NAMALWA (cell line): Measurements from ENCODE around the gene GSE1.
A peak's percentile ranks its signal among the peaks of the same experiment; 100 is the strongest.
"Not testable (repeated sequence)": the region's sequence is repeated elsewhere in the genome, so short reads cannot be mapped to it uniquely, and the experiment has no call there.

ENCODE experiments used
- DNase-seq: peaks from one replicate; pipeline ENCODE4 v3.0.0-alpha.2; 2015; ENCODE audit warnings: low spot score

The GSE1 gene

GRCh38 chr16:85589688-85590505 lies 23.2 kb upstream of the GSE1 start:
- no peak for DNase-seq

GRCh38 chr16:85590506-85590832 lies 22.7 kb upstream of the GSE1 start:
- no peak for DNase-seq

GRCh38 chr16:85591381-85591780 lies 21.7 kb upstream of the GSE1 start:
- DNase-seq, result no peak

- not testable (repeated sequence) for DNase-seq
Observed at GRCh38 chr16:85592277-85592676, 20.8 kb upstream of the GSE1 start.

GRCh38 chr16:85592700-85593493 lies 20.2 kb upstream of the GSE1 start:
- DNase-seq, result no peak

GRCh38 chr16:85593494-85594221 lies 19.5 kb upstream of the GSE1 start:
- peak; percentile 37 for DNase-seq

- no peak for DNase-seq
Observed at GRCh38 chr16:85594273-85594977, 18.7 kb upstream of the GSE1 start.

GRCh38 chr16:85594978-85595661 lies 18.0 kb upstream of the GSE1 start:
- DNase-seq, result no peak

GRCh38 chr16:85595812-85596502 lies 17.2 kb upstream of the GSE1 start:
- no peak for DNase-seq

- no peak for DNase-seq
Observed at GRCh38 chr16:85598141-85598540, 15.0 kb upstream of the GSE1 start.

- peak; percentile 27 for DNase-seq
Observed at GRCh38 chr16:85600078-85600477, 13.0 kb upstream of the GSE1 start.

- DNase-seq, result no peak
Observed at GRCh38 chr16:85600530-85601271, 12.4 kb upstream of the GSE1 start.

- DNase-seq, result no peak
Observed at GRCh38 chr16:85601272-85601639, 11.9 kb upstream of the GSE1 start.

- no peak for DNase-seq
Observed at GRCh38 chr16:85601730-85602401, 11.3 kb upstream of the GSE1 start.

- peak; percentile 79 for DNase-seq
Observed at GRCh38 chr16:85602402-85603202, 10.5 kb upstream of the GSE1 start.

- DNase-seq, result peak; percentile 46
Observed at GRCh38 chr16:85603203-85603755, 9.8 kb upstream of the GSE1 start.

GRCh38 chr16:85604145-85604705 lies 8.9 kb upstream of the GSE1 start:
- no peak for DNase-seq
